Retinal pigment epithelial cell (primary cell): Measurements from ENCODE around the gene GRAMD1A.
A peak's percentile ranks its signal among the peaks of the same experiment; 100 is the strongest.

Source experiments
- DNase-seq: peaks from one replicate; pipeline ENCODE4 v3.0.0-alpha.2; 2010; ENCODE audit warnings: low read depth
- H3K4me3 ChIP-seq: 2 replicates; pipeline ENCODE4 v1.5.1; 2011; ENCODE audit warnings: mild to moderate bottlenecking, low read length, control low read depth, moderate library complexity
- CTCF ChIP-seq: conservative IDR thresholded peaks from 2 replicates; pipeline ENCODE4 v1.5.1; 2011; ENCODE audit warnings: low read depth, low read length, control low read depth, inconsistent platforms

Gene GRAMD1A

GRCh38 chr19:35062942-35063341, 62.8 kb downstream of the GRAMD1A start:
- TF ChIP-seq CTCF: no peak
- H3K4me3 ChIP-seq: no peak overlapping the region
- no peak for DNase-seq

- DNase-seq: peak; percentile 41
- no peak overlapping the region for H3K4me3 ChIP-seq
- TF ChIP-seq CTCF: no peak
These were observed 64.1 kb downstream of the GRAMD1A start for GRCh38 chr19:35063940-35064818.

- no peak for DNase-seq
- TF ChIP-seq CTCF: no peak
- H3K4me3 ChIP-seq: no peak overlapping the region
These were observed 65.5 kb downstream of the GRAMD1A start for GRCh38 chr19:35065574-35065973.

- TF ChIP-seq CTCF: no peak
- DNase-seq: no peak
- no peak overlapping the region for H3K4me3 ChIP-seq
These were observed 66.0 kb downstream of the GRAMD1A start for GRCh38 chr19:35066121-35066520.

- TF ChIP-seq CTCF: peak; percentile 94
- H3K4me3 ChIP-seq: no peak overlapping the region
- DNase-seq: peak; percentile 13
These were observed 66.8 kb downstream of the GRAMD1A start for GRCh38 chr19:35066691-35067563.

GRCh38 chr19:35068941-35069634, 69.0 kb downstream of the GRAMD1A start:
- DNase-seq: no peak
- no peak overlapping the region for H3K4me3 ChIP-seq
- TF ChIP-seq CTCF: no peak
